TTC549 (cell line): ENCODE results near the gene HOXD12.

ENCODE experiments used
- FAIRE-seq: peaks from 2 replicates; lab custom pipeline; 2012; peaks lifted over from hg19 to GRCh38; lab: Jason Lieb, UNC

HOXD12 gene

DNA sequence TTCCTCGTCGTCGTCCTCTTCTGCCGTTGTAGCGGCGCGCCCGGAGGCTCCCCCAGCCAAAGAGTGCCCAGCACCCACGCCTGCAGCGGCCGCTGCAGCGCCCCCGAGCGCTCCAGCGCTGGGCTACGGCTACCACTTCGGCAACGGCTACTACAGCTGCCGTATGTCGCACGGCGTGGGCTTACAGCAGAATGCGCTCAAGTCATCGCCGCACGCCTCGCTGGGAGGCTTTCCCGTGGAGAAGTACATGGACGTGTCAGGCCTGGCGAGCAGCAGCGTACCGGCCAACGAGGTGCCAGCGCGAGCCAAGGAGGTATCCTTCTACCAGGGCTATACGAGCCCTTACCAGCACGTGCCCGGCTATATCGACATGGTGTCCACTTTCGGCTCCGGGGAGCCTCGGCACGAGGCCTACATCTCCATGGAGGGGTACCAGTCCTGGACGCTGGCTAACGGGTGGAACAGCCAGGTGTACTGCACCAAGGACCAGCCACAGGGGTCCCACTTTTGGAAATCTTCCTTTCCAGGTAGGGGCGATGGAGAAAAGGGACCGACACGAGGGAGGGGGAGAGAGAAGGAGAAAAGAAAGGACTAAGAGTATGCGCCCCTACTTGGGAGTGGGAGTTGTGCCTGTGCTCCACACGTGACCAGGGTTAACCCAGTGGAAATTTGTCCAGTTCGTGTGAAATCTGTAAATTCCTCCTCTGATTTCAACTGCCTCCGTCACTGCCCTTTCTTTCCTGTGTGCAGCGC is 6.3 kb upstream of the HOXD12 start:
- FAIRE-seq: no peak

DNA sequence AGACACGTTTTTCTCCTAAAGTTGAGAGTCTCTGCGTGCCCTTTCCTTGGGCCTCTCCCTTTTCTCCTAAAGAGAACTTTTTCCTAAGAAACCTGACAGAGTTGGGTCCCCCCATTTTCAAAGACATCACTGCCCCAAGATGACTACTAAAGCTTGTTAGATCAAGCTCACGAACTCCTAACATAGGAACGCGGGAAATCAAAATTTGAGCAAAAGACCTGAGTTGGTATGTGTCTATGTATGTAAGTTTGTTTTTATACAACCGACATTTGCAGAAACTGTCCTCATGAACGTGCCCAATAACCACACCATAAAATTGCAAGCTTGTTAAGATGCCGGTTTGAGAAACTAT is 5.7 kb upstream of the HOXD12 start:
- no peak for FAIRE-seq

DNA sequence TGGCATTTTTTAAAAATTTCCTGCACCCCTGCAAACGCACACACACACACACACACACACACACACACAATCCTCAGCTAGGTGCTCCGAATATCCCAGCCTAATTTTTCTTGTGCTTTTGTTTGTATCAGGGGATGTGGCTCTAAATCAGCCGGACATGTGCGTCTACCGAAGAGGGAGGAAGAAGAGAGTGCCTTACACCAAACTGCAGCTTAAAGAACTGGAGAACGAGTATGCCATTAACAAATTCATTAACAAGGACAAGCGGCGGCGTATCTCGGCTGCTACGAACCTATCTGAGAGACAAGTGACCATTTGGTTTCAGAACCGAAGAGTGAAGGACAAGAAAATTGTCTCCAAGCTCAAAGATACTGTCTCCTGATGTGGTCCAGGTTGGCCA is 5.2 kb upstream of the HOXD12 start:
- FAIRE-seq: no peak

DNA sequence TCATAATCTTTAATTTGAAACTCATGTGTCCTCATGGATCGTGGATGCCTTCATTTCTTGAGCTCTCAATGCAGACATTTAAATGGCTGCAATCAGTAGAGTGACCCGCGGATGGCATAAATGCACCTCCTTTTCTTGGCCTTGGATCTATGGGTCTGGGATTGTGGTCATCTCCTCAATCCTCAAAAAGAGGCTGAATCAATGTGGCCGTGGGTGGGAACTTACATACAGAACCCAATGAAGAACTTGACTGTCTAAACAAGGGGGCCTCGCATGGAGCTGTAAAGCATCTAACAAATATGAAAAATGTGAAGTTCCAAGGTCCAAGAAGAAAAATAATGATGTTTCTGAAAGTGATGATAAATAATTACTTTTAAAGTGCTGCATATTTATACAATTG is 4.2 kb upstream of the HOXD12 start:
- no peak for FAIRE-seq

DNA sequence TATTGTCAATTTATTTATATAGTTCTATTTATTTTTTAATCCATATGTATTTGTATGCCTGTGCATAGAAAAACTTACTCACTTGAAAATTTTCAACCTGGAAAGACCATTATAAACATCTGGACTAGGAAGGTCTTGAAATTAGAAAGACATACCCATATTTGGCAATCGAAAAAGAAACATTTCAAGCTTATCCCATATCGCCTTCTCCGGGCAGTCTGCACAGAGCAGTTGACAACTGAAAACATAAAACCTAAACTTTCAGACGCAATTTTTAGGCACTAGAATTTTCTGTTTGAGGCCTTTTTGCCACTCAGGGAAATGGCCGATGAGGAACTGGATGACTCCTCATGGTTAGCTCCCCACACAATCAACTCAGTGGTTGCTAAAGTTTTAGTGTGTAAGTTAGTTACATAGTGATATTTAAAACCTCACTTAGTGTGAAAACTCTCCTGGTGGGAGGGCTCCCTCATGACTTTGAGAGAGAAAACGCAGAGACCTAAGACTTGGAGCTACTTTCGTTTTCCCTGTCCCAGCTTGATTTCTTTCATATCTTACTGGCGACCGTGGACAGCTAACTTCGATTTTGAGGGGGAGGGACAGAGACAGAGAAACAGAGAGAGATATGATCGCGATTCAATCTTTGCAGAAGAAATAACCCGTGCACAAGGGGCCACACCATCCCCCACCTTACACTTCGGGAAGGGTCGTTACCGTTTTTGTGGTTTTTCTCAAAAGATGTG is 3.2 kb upstream of the HOXD12 start:
- no peak for FAIRE-seq

DNA sequence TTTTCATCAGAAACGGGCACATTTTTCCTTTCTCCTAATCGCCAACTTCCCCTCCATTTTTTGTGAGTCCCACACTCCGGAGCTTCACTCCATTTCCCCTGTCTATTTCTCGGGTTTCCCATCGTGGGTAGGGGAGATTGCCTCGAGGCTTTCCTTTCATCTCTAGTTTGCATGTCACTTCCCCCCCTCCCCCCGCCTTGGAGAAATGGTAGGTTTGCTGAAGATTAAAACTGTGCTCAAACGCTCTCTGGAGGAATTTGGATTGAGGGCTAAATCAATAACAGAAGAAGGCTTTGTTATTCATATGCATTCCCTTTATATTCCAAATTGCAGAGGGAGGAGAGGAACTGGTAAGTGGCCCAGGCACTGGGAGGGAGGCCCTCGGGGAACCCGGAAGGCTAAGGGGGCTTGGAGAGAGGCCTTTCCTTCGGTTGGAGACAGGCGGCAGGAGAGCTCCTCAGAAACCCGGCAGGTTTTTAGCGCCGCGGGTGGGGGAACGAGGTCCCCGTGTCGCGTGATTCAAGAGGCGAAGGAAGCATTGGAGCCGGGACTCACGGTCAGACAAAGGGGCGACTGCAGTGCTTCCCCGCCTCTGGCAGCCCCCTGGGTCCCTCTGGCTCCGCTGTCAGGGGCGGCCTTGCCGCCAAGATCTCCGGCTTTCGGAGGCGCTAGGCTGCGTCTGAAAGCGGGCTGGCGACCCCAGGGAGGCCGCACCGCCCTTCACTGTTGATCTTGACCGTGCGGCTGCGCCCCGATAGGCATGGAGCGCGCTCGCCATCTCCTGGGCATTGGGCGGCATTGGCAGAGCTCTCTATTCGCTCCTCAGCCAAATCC is 2.4 kb upstream of the HOXD12 start:
- no peak for FAIRE-seq

DNA sequence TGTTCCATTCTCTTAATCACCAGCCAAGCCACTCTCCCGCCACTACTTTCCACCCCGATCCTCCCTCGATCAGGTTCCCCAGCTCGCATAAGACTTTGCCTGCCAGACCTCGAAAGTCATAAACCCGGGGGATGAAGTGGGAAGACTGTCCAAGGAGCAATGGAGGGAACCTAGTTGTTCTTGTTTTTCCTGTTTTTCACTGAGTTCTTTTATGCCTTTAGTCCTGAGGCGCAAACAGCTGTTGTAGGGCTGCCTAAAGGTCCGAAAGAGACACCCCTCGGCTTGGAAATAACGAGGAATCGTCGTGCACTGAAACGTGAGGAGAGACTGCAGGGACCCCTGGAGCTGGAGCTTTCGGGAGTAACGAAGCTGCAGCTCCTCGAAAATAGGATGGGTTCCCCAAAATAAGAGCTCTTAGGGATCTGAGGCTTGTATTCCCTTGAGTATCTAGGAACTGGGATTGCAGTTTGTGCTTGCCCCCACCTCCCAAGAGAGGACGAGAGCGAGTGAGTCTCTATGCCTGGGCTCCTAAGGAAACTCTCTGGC is 1.7 kb upstream of the HOXD12 start:
- no peak for FAIRE-seq

DNA sequence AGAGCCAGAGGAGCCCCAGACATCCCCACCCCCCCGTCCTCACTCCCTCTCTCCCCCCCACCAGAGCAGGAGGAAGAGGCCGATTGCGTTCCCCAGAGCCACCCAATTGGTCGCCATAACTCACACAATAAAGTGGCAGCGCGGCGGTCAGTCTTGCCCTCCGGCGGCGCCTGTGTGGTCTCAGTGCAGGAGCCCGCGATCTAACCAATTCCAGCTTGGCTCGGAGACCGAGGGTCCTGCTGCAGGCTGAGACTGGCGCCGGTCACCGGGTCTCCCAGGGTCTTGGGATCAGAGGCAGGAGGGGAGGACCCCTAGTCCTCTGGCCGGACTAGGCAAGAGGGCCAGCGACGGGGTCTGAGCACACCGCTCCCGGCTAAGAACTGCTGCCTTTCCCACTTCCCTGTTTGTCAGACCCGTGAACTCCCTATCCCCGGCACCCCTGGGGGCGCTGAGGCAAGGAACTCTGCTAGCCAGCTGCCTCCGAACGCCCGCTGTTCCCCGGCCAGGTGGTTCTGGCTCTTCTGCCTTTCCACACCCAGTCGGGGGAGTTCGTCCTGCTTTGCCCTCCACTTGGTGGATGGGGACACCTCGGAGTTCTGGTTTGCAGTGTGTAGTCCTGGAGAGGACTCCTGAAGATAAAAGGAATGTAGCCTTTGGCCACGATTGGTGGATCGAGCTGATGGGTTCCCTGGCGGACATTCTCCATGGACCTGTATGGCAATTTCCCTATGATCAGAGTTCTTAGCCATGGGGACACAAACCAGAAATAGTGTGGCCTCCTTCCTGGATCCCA is 1.0 kb upstream of the HOXD12 start:
- FAIRE-seq: no peak

DNA sequence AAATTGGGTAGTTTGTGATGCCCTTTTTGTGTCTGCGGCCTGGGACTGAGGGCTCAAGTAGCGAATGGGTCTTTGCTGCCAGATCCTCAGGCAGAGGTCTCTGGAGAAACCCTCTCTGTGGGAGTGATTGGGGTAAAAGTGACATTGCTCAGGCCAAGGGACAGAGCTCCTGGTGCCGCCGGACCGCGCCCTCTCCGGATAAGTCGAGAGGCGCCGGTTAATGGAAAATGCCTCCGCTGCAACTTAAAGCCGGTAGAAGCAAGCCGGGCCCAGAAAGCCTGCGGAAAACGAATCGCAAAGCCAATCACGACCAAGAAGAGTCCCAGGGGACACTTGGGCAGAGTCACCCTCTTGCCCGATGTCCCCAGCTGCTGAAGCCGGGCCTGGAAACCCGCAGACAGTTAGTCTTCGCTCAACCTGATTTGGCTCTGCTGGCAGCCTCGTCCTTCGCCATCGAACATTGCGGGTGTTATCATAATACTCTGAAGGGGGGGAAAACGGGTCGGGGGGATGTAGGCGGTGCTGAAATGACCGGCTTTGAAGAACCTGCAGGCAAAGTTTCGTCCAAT is 352 bp upstream of the HOXD12 start:
- FAIRE-seq: no peak

DNA sequence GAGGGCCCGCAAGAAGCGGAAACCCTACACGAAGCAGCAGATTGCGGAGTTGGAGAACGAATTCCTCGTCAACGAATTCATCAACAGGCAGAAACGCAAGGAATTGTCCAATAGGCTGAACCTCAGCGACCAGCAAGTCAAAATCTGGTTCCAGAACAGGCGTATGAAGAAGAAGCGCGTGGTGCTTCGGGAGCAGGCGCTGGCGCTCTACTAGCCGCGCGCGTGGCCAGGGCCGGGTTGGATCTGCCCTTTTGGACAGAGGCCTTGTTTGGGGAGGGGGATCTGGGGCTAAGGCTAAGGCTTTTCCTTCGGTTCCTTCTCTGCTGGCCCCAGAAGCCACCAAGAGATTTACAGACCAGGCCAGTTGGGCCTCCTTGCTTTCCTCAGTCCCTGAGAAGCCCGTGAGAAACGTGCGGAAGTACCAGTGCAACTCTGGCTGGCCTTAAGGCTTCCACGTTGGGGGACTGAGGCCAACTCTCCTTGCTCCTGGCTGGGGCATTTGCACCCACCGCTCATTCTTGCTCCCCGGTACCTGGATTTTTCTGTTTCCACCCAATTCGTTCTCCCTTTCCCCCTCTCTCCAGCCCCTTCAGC is 1.0 kb downstream of the HOXD12 start:
- FAIRE-seq: no peak

DNA sequence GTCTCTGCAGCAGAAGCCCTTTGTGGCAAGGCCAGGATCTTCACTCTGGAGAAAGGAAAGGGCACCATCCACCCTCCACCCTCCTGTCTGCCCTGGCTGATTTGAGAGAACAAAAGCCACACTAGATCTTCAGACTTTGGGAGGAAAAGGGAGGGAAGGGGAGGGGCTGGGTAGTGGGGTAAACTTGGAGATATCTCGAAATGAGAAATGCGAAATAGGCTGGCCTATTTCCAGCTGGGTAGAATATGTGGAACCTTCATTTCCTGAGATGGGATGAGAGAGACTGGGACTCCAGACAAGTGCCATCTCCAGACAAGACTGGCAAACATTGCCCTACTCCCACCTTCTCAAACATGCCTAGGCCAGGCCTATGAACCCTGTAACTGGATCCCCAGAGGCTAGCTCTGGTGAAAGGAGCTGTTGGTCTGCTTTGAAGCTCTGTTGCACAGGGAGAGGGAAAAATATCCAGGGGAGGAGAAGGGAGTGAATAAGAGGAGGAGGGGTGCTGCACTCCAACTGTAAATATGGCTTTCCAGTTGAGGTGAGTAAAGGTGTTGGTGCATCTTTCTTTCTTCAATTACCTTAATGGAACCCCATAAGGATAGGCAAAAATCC is 1.7 kb downstream of the HOXD12 start:
- no peak for FAIRE-seq

DNA sequence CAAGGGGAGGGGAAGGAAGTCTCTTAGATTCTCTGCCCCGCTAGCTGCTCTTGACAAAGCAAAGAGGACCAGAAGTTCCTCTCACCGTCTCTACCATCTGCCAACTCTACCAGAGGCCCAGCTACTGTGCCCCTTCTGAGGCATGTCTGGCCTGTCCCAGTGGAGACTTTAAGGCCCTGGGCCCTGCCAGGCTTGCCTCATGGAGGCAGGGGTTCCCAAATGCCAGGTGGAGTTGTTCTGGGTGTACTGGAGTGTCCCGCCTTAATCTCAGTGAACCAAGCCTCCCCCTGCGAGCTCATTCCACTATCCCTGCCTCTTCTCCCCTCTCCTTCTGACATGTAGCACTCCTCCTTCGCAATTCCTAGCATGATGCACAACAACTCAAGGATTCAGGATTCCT is 2.2 kb downstream of the HOXD12 start:
- FAIRE-seq: no peak

DNA sequence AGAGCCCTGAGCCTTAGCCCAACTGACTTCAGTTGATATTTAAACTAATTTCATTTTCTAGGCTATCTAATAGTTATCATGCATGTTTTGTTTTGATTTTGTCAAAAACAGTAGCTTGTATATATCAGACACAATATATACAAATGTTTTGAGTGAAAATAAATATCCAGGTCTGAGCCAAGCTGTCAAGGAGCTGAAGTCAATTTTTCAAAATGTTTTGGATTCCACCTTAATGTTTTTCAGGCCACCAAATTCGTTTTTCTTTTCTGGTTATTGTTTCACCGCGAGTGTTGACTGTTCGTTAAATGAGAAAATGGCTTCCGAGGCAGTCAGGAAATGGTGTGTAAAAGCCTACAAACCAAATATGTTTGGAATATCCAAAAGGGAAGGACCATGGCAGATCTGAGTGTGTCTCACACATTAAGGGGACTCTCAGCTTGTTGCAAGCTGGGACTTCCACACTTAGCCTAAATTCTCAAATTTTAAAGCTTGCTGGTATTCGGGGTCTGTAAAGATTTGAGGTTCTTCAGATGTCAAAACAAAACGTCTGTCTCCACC is 2.8 kb downstream of the HOXD12 start:
- no peak for FAIRE-seq

DNA sequence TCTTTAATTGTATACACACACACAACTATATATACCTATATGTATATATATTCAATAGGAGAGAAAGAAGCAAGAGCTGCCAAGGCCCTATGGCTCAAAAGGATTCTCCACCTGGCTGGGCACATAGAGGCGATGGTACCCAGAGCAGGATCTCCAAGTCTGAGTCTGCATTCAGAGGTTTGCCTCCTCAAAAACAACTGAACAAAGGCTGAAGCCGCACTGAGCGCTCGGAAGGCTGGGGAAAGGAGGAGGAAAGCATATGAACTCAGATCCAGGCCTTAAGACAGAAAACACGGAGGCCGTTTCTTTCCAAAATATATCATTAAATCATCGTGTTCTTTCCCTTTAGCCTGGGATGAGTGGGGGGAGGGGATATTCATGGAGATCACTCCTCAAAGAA is 3.6 kb downstream of the HOXD12 start:
- no peak for FAIRE-seq

DNA sequence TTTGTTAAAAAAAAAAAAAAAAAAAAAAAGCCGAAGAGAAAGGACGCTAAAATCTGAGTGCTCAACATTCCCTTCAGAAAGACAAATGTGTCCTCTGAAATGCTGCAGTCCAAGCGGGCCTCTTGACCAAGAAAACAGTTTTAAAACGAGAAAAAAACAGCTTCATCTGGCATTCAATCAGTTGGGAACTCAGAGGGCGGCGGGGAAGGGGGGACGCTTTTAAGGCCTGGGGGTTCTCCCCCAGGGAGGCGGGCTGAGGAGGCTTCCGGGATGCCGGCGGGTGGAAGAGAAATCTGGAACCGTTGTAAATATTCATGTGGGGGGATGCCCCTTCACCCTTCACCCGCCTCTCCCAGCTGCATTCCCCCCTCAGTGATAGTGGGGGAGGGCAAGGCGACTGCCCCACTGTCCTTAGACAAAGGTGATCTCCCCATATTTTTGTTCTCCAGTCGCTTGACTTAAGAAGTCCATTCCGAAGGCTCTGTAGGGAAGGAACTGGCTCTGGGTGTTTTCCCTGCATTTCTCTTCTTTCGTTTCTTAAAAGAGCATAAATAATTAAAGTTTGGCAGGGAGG is 4.2 kb downstream of the HOXD12 start:
- no peak for FAIRE-seq

DNA sequence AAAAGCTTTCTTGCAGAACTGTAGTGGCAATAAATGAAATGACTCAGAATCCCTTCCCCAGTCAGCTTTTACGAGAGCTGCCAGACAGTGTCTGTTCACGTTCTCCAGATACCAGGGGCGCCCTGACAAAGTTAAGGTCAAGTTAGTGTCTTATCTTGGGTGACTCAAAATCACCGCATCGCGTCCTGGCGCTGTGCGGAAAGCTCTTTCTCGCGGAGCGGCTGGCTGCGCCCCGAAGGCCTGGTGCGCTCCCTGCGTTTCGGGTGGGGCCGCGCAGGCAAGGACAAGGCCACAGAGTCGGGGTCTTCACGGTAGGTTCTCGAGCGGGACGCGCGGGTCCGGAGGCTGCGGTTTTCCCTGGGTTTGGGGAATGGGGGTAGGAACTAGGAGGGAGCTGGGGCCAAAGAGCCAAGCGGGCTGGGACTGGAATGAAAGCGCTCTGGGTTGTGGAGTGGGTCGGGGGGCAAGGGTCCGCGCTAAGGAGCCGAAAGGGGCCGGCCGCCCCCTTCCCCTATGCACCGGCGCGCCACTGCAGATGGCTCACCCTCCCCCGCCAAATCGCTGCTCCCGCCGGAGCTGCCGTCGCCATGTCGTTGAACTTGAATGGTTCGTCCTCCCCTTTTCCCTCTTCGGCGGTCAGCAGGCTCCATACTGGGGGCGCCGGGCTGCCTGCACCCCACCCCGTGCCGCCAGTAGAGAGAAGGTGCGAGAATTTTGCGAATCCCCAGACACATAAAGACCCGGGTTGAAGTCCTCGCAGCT is 4.9 kb downstream of the HOXD12 start:
- no peak for FAIRE-seq

DNA sequence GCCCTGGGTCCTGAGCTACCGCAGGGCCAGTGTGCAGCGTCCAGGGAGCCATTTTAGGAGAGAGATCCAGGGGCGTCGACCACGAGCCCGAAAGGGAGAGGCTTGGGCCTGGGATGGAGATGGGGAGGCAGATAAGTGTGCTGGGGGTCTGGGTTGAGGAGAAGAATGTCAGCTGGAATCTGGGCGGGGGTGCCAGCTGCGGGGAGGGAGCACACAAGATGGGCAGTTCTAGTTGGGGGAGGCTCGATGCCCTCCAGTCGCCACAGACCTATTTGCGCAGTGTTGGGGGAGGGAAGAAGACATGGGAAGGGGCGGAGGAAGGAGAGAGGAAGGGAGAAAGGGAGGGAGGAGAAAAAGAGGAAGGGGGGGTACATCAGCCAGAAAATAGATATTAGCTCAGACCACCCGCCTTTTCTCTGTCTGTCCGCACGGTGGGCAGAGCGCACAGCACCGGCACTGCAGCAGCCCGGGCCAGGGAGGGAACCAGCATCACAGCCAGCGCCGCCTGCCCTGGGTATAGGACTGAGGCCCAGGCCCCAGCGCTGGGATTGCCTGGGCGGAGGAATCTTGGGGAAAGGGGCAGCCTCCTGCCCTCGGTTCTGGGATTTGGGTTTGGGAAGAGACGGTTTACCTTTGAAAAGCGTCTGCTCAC is 5.6 kb downstream of the HOXD12 start:
- no peak for FAIRE-seq

DNA sequence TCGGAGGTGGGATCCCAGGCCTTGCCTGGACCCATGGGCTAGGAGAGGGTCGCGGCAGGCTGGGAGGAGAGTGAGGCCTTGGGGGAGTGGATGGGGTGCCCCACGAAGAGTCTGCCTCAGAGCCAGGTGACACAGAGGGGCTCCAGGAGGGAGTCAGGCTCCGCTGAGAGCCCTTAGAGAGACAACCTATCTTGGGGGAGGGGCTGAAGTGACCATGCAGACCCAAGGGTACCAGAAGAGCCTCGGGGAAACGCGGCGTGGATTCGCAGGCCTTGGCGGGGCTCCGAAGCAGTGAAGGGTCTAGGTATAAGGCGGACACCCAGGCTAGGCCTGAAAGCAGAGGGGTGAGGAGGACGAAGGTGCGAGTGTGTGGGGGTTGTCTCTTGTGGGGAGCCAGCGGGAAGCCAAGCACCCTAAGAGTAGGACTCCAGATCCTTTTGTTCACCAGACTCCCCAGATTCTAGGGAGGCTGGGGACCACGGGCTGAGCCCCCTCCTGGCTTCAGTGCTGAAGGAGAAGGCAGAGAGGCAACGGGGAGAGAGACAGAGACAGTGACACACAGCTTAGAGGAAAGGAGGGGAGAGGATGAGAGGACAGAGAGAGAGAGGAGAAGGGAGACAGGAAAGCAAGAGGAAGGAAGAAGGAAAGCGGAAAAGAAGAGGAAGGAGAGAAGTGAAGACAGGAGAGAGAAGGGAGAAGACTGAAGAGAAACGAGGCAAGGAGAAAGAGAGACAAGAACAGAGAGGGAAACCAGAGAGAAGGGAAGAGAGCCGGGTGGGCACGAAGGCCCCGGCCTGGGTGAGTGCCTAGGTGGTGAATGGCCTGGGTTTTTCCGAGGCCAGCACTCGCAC is 6.4 kb downstream of the HOXD12 start:
- FAIRE-seq: no peak
